ENCODE measurements around the gene PRKACB.

- TF ChIP-seq CTCF (IDR thresholded peaks at IDR 0.05): no peak
- no peak for TF ChIP-seq POLR2A (IDR thresholded peaks at IDR 0.05)
These were observed 47.9 kb upstream of the PRKACB start for GRCh38 chr1:84096176-84096575.
